Measurements from ENCODE around the gene SEL1L3. TPM values are rescaled to one million over a fixed set of nuclear protein-coding genes. Genes with fewer than 3 reads are reported as not detected.

The SEL1L3 gene
- polyA plus RNA-seq, 1 of the 3 experiments (the other 2 are of a cell fraction): 2.2 TPM

- TF ChIP-seq IRF3 (IDR thresholded peaks at IDR 0.05; ENCODE audit: low read depth, low read length) (no peak), POLR2AphosphoS5 (IDR thresholded peaks at IDR 0.05; ENCODE audit: low read depth, low read length) (no peak), CHD2 (IDR thresholded peaks at IDR 0.05; ENCODE audit: low read length, partially characterized antibody) (no peak), NRF1 (IDR thresholded peaks at IDR 0.05; ENCODE audit: low read depth, low read length) (no peak)
These were observed 18.4 kb upstream of the SEL1L3 start (continued) for GRCh38 chr4:25881193-25881592.

GRCh38 chr4:25879991-25880651, 17.3 kb upstream of the SEL1L3 start:
- WGBS (ENCODE audit: low lambda C conversion rate): 72% methylated on average over 7 of the region's 7 CpGs
- no peak overlapping the region for H3K27ac ChIP-seq (ENCODE audit: low read depth in 2 of 2, low read length in 1 of 2)
- H3K27me3 ChIP-seq (ENCODE audit: insufficient read depth): no peaks in the 10 kb centered on the region
- no peaks in the 10 kb centered on the region for H3K9me3 ChIP-seq
- TF ChIP-seq MXI1 (IDR thresholded peaks at IDR 0.05; ENCODE audit: low read depth, low read length): no peak
- TF ChIP-seq GATA2 (CRISPR knock-in tag; IDR thresholded peaks at IDR 0.05): no peak
- H4K20me1 ChIP-seq (ENCODE audit: insufficient read depth): no peaks in the 10 kb centered on the region
- no peaks in the 10 kb centered on the region for H3F3A ChIP-seq (replicated peaks; ENCODE audit: insufficient read depth)
- H3K4me2 ChIP-seq: no peak overlapping the region
- H2AFZ ChIP-seq (ENCODE audit: low read depth): no peak overlapping the region
- H3K9me2 ChIP-seq: no peaks in the 10 kb centered on the region
- ChIA-PET POLR2A (no interaction called here), CTCF (no interaction called here)
- H3K4me1 ChIP-seq (ENCODE audit: control insufficient read depth in 1 of 2, insufficient read depth in 2 of 2, low read depth in 1 of 2, low read length in 1 of 2): peaks cover 9 to 11% of the 10 kb centered on the region in 2 experiments; a peak in 3 of 4 replicates
- no peak overlapping the region for H3K4me3 ChIP-seq (ENCODE audit: low read depth in 2 of 2, low read length in 1 of 2)
- H3K79me2 ChIP-seq (ENCODE audit: insufficient read depth): no peaks in the 10 kb centered on the region
- DNase-seq: no peak
- no peak overlapping the region for H3K9ac ChIP-seq
- H3K36me3 ChIP-seq (replicated peaks in 1 of 2; ENCODE audit: control insufficient read depth in 1 of 2, insufficient read depth in 2 of 2, low read length in 1 of 2): no peaks in the 10 kb centered on the region

- H3K79me2 ChIP-seq (ENCODE audit: insufficient read depth): no peaks in the 10 kb centered on the region
These were observed 16.8 kb upstream of the SEL1L3 start for GRCh38 chr4:25879587-25879986.

More at GRCh38 chr4:25879587-25879986, 16.8 kb upstream of the SEL1L3 start:
- no peak overlapping the region for H2AFZ ChIP-seq (ENCODE audit: low read depth)
- 71% methylated on average over 6 of the region's 6 CpGs for WGBS (ENCODE audit: low lambda C conversion rate)
- no peaks in the 10 kb centered on the region for H3K27me3 ChIP-seq (ENCODE audit: insufficient read depth)
- H3K9me3 ChIP-seq: no peaks in the 10 kb centered on the region
- peaks cover 5 to 9% of the 10 kb centered on the region in 2 experiments; a peak in 3 of 4 replicates for H3K4me1 ChIP-seq (ENCODE audit: control insufficient read depth in 1 of 2, insufficient read depth in 2 of 2, low read depth in 1 of 2, low read length in 1 of 2)
- no peaks in the 10 kb centered on the region for H4K20me1 ChIP-seq (ENCODE audit: insufficient read depth)
- ChIA-PET CTCF (no interaction called here), POLR2A (no interaction called here)
- TF ChIP-seq USF2 (IDR thresholded peaks at IDR 0.05; ENCODE audit: borderline replicate concordance, low read depth, low read length): no peak
- TF ChIP-seq MXI1 (IDR thresholded peaks at IDR 0.05; ENCODE audit: low read depth, low read length): no peak
- TF ChIP-seq NRF1 (IDR thresholded peaks at IDR 0.05; ENCODE audit: low read depth, low read length): no peak
- no peak for TF ChIP-seq RFX5 (IDR thresholded peaks at IDR 0.05; ENCODE audit: low read length)
- no peak for TF ChIP-seq ELF1 (IDR thresholded peaks at IDR 0.05)
- TF ChIP-seq CHD2 (IDR thresholded peaks at IDR 0.05; ENCODE audit: low read length, partially characterized antibody): no peak
- TF ChIP-seq GATA2 (CRISPR knock-in tag; IDR thresholded peaks at IDR 0.05): no peak
- no peak for TF ChIP-seq YY1 (IDR thresholded peaks at IDR 0.05; ENCODE audit: low read depth)
- TF ChIP-seq CTCF (IDR thresholded peaks at IDR 0.05): no peak
- no peak for TF ChIP-seq SMC3 (IDR thresholded peaks at IDR 0.05; ENCODE audit: low read depth, low read length)
- no peak for TF ChIP-seq USF1 (IDR thresholded peaks at IDR 0.05; ENCODE audit: borderline replicate concordance, low read depth)
- no peaks in the 10 kb centered on the region for H3F3A ChIP-seq (replicated peaks; ENCODE audit: insufficient read depth)
- no peaks in the 10 kb centered on the region for H3K36me3 ChIP-seq (replicated peaks in 1 of 2; ENCODE audit: control insufficient read depth in 1 of 2, insufficient read depth in 2 of 2, low read length in 1 of 2)
- no peaks in the 10 kb centered on the region for H3K9me2 ChIP-seq
- no peak overlapping the region for H3K4me2 ChIP-seq
- no peak overlapping the region for H3K9ac ChIP-seq
- H3K4me3 ChIP-seq (ENCODE audit: low read depth in 2 of 2, low read length in 1 of 2): no peak overlapping the region
- H3K27ac ChIP-seq (ENCODE audit: low read depth in 2 of 2, low read length in 1 of 2): no peak overlapping the region
- DNase-seq: no peak
